Gastroesophageal sphincter (tissue), 4 donors: ENCODE results near the gene PTK6. TPM values are rescaled to one million over a fixed set of nuclear protein-coding genes. Genes with fewer than 3 reads are reported as not detected.

ENCODE experiments used
- ATAC-seq: fragments of 150-250 bp; one replicate; pipeline ENCODE4 v1.9.1; 2016; ENCODE audit warnings: mild to moderate bottlenecking, moderate library complexity
- H3K27ac ChIP-seq, 4 donors: fragments of 200-600 bp; sonication (generic) in 3 of 4; 1 replicate in 3 of 4; 2 replicates in 1 of 4; pipeline ENCODE4 v1.5.1; 2016 to 2019
- H3K27me3 ChIP-seq: fragments of 200-600 bp; sonication (generic); one replicate; pipeline ENCODE4 v1.5.1; 2019
- H3K36me3 ChIP-seq, 2 donors: fragments of 200-600 bp; sonication (generic); one replicate each; pipeline ENCODE4 v1.5.1; 2019; ENCODE audit warnings: control low read depth in 1 of 2
- H3K4me1 ChIP-seq, 3 donors: fragments of 200-600 bp; sonication (generic); 1 replicate in 2 of 3; 2 replicates in 1 of 3; pipeline ENCODE4 v1.5.1; 2016 to 2019; ENCODE audit warnings: control low read depth in 2 of 3
- H3K4me3 ChIP-seq, 2 donors: fragments of 200-600 bp; sonication (generic); one replicate each; pipeline ENCODE4 v1.5.1; 2019; ENCODE audit warnings: mild to moderate bottlenecking in 1 of 2, moderate library complexity in 1 of 2
- H3K9me3 ChIP-seq, 3 donors: fragments of 200-600 bp; sonication (generic); one replicate each; pipeline ENCODE4 v1.5.1; 2017 to 2019; ENCODE audit warnings: control low read depth in 2 of 3
- CTCF ChIP-seq, 4 experiments: fragments of 200-600 bp in 2 of 4; fragments of 450-650 bp in 2 of 4; sonication (generic) in 1 of 4; IDR thresholded peaks; one replicate each; pipeline ENCODE4 v1.5.1; 2017 to 2019; ENCODE audit warnings: antibody characterized with exemption in 4 of 4, mild to moderate bottlenecking in 2 of 4, moderate library complexity in 2 of 4
- EP300 ChIP-seq: sonication (generic); formaldehyde crosslinking; IDR thresholded peaks from one replicate; pipeline ENCODE4 v1.6.1; 2017; ENCODE audit warnings: antibody characterized with exemption, mild to moderate bottlenecking
- POLR2A ChIP-seq, 2 donors: fragments of 450-650 bp; IDR thresholded peaks; one replicate each; pipeline ENCODE4 v1.6.1; 2017; ENCODE audit warnings: antibody characterized with exemption in 2 of 2, mild to moderate bottlenecking in 2 of 2, moderate library complexity in 1 of 2
- POLR2AphosphoS5 ChIP-seq: sonication (generic); formaldehyde crosslinking; IDR thresholded peaks from one replicate; pipeline ENCODE4 v1.6.1; 2017; ENCODE audit warnings: antibody characterized with exemption
- WGBS, 2 donors: methylation state at CpG; one replicate each; pipeline ENCODE4 v1.1.5; 2018; ENCODE audit warnings: low coverage in 1 of 2; 5-methylcytosine and 5-hydroxymethylcytosine counted together
- total RNA-seq, 4 donors: library from RNA; depleted of rRNA; stranded (reverse); fragments of >200 nt; gene quantifications; one replicate each; pipeline ENCODE4 v1.1.0, GENCODE V29; 2016

The PTK6 gene
- total RNA-seq, 4 donors from 2014 or later, result 0.13 to 2.1 (median 0.42) TPM; not detected in 1

GRCh38 chr20:63580796-63581461, 43.8 kb upstream of the PTK6 start:
- Histone ChIP-seq H3K27me3 (peaks cover 21% of the 10 kb centered on the region), H3K27ac (no peak overlapping the region), H3K4me1 (peaks cover 0 to 8% (median 0%) of the 10 kb centered on the region in 3 donors), H3K36me3 (no peaks in the 10 kb centered on the region), H3K4me3 (no peak overlapping the region), H3K9me3 (no peaks in the 10 kb centered on the region)
- 30% methylated on average over 2 to 4 of the region's 12 CpGs for WGBS, 2 donors
- ATAC-seq, result no peak
- TF ChIP-seq EP300 (no peak), POLR2AphosphoS5 (no peak), CTCF (IDR thresholded peaks at IDR 0.05) (no peak), POLR2A (IDR thresholded peaks at IDR 0.05) (no peak)

- H3K36me3 ChIP-seq, result no peaks in the 10 kb centered on the region
- ATAC-seq, result no peak
- TF ChIP-seq POLR2AphosphoS5, result no peak
- no peak for TF ChIP-seq POLR2A (IDR thresholded peaks at IDR 0.05)
- no peak for TF ChIP-seq CTCF (IDR thresholded peaks at IDR 0.05)
- TF ChIP-seq EP300, result no peak
- no peaks in the 10 kb centered on the region for H3K9me3 ChIP-seq
- H3K4me3 ChIP-seq, result no peak overlapping the region
- 55% methylated on average over 4 of the region's 19 CpGs; no CpG with 5 or more reads in 1 of the 2 donors for WGBS, 2 donors
- H3K27me3 ChIP-seq, result peaks cover 21% of the 10 kb centered on the region
- no peak overlapping the region for H3K27ac ChIP-seq
- H3K4me1 ChIP-seq, result peaks cover 0 to 23% (median 0%) of the 10 kb centered on the region in 3 donors
These were observed 42.0 kb upstream of the PTK6 start for GRCh38 chr20:63579017-63579694.

GRCh38 chr20:63578224-63579016, 41.2 kb upstream of the PTK6 start:
- Histone ChIP-seq H3K9me3 (no peaks in the 10 kb centered on the region), H3K4me1 (peaks cover 0 to 26% (median 0%) of the 10 kb centered on the region in 3 donors), H3K36me3 (no peaks in the 10 kb centered on the region), H3K27ac (no peak overlapping the region), H3K27me3 (peaks cover 21% of the 10 kb centered on the region), H3K4me3 (no peak overlapping the region)
- ATAC-seq, result no peak
- WGBS, 2 donors, result 73 to 77% methylated on average over 17 of the region's 26 CpGs
- TF ChIP-seq EP300 (no peak), CTCF (IDR thresholded peaks at IDR 0.05) (no peak), POLR2AphosphoS5 (no peak), POLR2A (IDR thresholded peaks at IDR 0.05) (no peak)

GRCh38 chr20:63577317-63577894, 40.2 kb upstream of the PTK6 start:
- TF ChIP-seq POLR2A (IDR thresholded peaks at IDR 0.05) (no peak), EP300 (no peak), POLR2AphosphoS5 (no peak), CTCF (IDR thresholded peaks at IDR 0.05) (no peak)
- H3K4me1 ChIP-seq, result peaks cover 0 to 30% (median 0%) of the 10 kb centered on the region in 3 donors
- WGBS, 2 donors, result 47 to 76% methylated on average over 6 of the region's 19 CpGs
- H3K9me3 ChIP-seq, result no peaks in the 10 kb centered on the region
- ATAC-seq, result no peak
- peaks cover 21% of the 10 kb centered on the region for H3K27me3 ChIP-seq
- no peak overlapping the region for H3K27ac ChIP-seq
- peaks cover 0 to 4% of the 10 kb centered on the region in 2 donors for H3K36me3 ChIP-seq
- H3K4me3 ChIP-seq, result no peak overlapping the region
